HepG2 (cell line): ENCODE results near the gene SPG7. TPM values are rescaled to one million over a fixed set of nuclear protein-coding genes. Genes with fewer than 3 reads are reported as not detected.
"Not testable (repeated sequence)": the region's sequence is repeated elsewhere in the genome, so short reads cannot be mapped to it uniquely, and the experiment has no call there.

Experiments
- ATAC-seq: fragments of 200-7000 bp; cut with Tn5 transposase; 3 replicates; pipeline ENCODE4 v1.9.1; 2020; ENCODE audit warnings: mild to moderate bottlenecking, moderate library complexity
- BruUV-seq: library from RNA; stranded (reverse); fragments of 400-500 nt; replicated peaks from 2 replicates; lab custom pipeline; 2021; lab: Mats Ljungman, UMichigan
- CTCF ChIA-PET: fragments of 300-600 bp; formaldehyde crosslinking; extraction: SDS; loops from one replicate; lab custom pipeline; 2021; ENCODE audit warnings: low total read pairs, inconsistent platforms, low intra/inter-chr PET ratio; lab: Yijun Ruan, JAX
- POLR2A ChIA-PET: fragments of 350-600 bp; sonication (Branson Sonifier 250); formaldehyde crosslinking; loops from one replicate; lab custom pipeline; 2020; ENCODE audit warnings: antibody characterized with exemption, inconsistent platforms; lab: Yijun Ruan, JAX
- DNase-seq: peaks from one replicate; pipeline ENCODE4 v3.0.0-alpha.2; 2015; ENCODE audit warnings: low spot score
- FAIRE-seq: peaks from 3 replicates; lab custom pipeline; 2011; peaks lifted over from hg19 to GRCh38; lab: Jason Lieb, UNC
- H2AFZ ChIP-seq: one replicate; pipeline ENCODE4 v1.6.1; 2011; ENCODE audit warnings: low read length, inconsistent platforms
- H3K27ac ChIP-seq: fragments of 300-600 bp; 3 replicates; pipeline ENCODE4 v1.8.0; 2011; ENCODE audit warnings: mixed run types, mild to moderate bottlenecking, mixed read lengths, low read length, inconsistent platforms; ENCODE audit not compliant: insufficient read depth; ENCODE audit errors: extremely low read length
- H3K27me3 ChIP-seq, 2 experiments: fragments of 200-600 bp in 1 of 2; 2 replicates in 1 of 2; 3 replicates in 1 of 2; pipeline versions ENCODE4 v1.6.0 to v1.8.0; 2011; ENCODE audit warnings: low read length in 2 of 2, mild to moderate bottlenecking in 2 of 2, moderate library complexity in 2 of 2, inconsistent platforms in 1 of 2; ENCODE audit not compliant: insufficient read depth in 2 of 2, control insufficient read depth in 1 of 2
- H3K36me3 ChIP-seq, 2 experiments: fragments of 200-600 bp in 1 of 2; replicated peaks in 1 of 2; 2 replicates in 1 of 2; 3 replicates in 1 of 2; pipeline versions ENCODE4 v1.5.1 to v1.8.0; 2011; ENCODE audit warnings: low read length in 2 of 2, inconsistent platforms in 1 of 2; ENCODE audit not compliant: insufficient read depth in 2 of 2, control insufficient read depth in 1 of 2
- H3K4me1 ChIP-seq: 2 replicates; pipeline ENCODE4 v1.5.1; 2012; ENCODE audit warnings: low read length, inconsistent platforms; ENCODE audit not compliant: insufficient read depth
- H3K4me2 ChIP-seq: 2 replicates; pipeline ENCODE4 v1.6.0; 2011; ENCODE audit warnings: low read depth, low read length, inconsistent platforms
- H3K4me3 ChIP-seq, 3 experiments: fragments of 200-600 bp in 1 of 3; sonication (generic), shearing (Covaris generic) in 1 of 3; replicated peaks in 1 of 3; 2 replicates each; pipeline ENCODE4 v1.5.1; 2011 to 2016; ENCODE audit warnings: low read length in 3 of 3, inconsistent platforms in 2 of 3, low read depth in 2 of 3, mild to moderate bottlenecking in 2 of 3, control low read depth in 1 of 3, mixed read lengths in 1 of 3; ENCODE audit not compliant: insufficient read depth in 1 of 3
- H3K79me2 ChIP-seq: one replicate; pipeline ENCODE4 v1.6.1; 2011; ENCODE audit warnings: low read length, inconsistent platforms; ENCODE audit not compliant: insufficient read depth
- H3K9ac ChIP-seq: 2 replicates; pipeline ENCODE4 v1.6.0; 2011; ENCODE audit warnings: mild to moderate bottlenecking, low read depth, low read length, inconsistent platforms; ENCODE audit not compliant: insufficient read depth
- H3K9me3 ChIP-seq: 2 replicates; pipeline ENCODE4 v1.5.1; 2012; ENCODE audit warnings: mild to moderate bottlenecking, low read length
- H4K20me1 ChIP-seq: 2 replicates; pipeline ENCODE4 v1.6.0; 2011; ENCODE audit warnings: inconsistent platforms, mild to moderate bottlenecking, low read length, moderate library complexity; ENCODE audit not compliant: insufficient read depth
- BRD4 ChIP-seq: sonication (generic); formaldehyde crosslinking; IDR thresholded peaks from 2 replicates; pipeline ENCODE4 v1.4.0; 2020; ENCODE audit warnings: missing genetic modification reagents
- CEBPG ChIP-seq: IDR thresholded peaks from 2 replicates; pipeline ENCODE4 v1.6.1; 2016
- HCFC1 ChIP-seq: fragments of 150-350 bp; IDR thresholded peaks from 2 replicates; pipeline ENCODE4 v1.6.1; 2014; ENCODE audit warnings: low read depth, low read length
- HNRNPK ChIP-seq: fragments of 200-400 bp; formaldehyde crosslinking; IDR thresholded peaks from 2 replicates; pipeline ENCODE4 v1.6.1; 2018; ENCODE audit warnings: low read length, low read depth, moderate library complexity, mild to moderate bottlenecking; ENCODE audit not compliant: poor library complexity, severe bottlenecking
- KLF16 ChIP-seq, 2 experiments: sonication (generic) in 1 of 2; formaldehyde crosslinking in 1 of 2; IDR thresholded peaks; 2 replicates each; pipeline versions ENCODE4 v1.6.1 to v1.8.0; 2016 to 2023; ENCODE audit warnings: missing genetic modification reagents in 2 of 2, missing compliant biosample characterization in 1 of 2
- ZFP36 ChIP-seq: fragments of 150-350 bp; IDR thresholded peaks from 2 replicates; pipeline ENCODE4 v1.6.1; 2018; ENCODE audit warnings: borderline replicate concordance, low read length, low read depth; ENCODE audit not compliant: partially characterized antibody
- ZKSCAN5 ChIP-seq: sonication (generic); formaldehyde crosslinking; IDR thresholded peaks from 2 replicates; pipeline ENCODE4 v1.5.1; 2020; ENCODE audit warnings: mild to moderate bottlenecking, missing genetic modification reagents
- ZNF274 ChIP-seq: sonication (generic); formaldehyde crosslinking; IDR thresholded peaks from 2 replicates; pipeline ENCODE4 v1.5.1; 2020; ENCODE audit warnings: mild to moderate bottlenecking, missing genetic modification reagents
- ZNF44 ChIP-seq: sonication (generic); formaldehyde crosslinking; IDR thresholded peaks from 2 replicates; pipeline ENCODE4 v1.5.1; 2020; ENCODE audit warnings: mild to moderate bottlenecking, missing genetic modification reagents
- ZNF598 ChIP-seq: sonication (generic); formaldehyde crosslinking; IDR thresholded peaks from 2 replicates; pipeline ENCODE4 v1.5.1; 2020; ENCODE audit warnings: mild to moderate bottlenecking, missing genetic modification reagents, borderline replicate concordance
- ZNF773 ChIP-seq: sonication (generic); formaldehyde crosslinking; IDR thresholded peaks from 2 replicates; pipeline ENCODE4 v1.4.0; 2020; ENCODE audit warnings: missing genetic modification reagents, borderline replicate concordance
- ZNF816 ChIP-seq: sonication (generic); formaldehyde crosslinking; IDR thresholded peaks from 2 replicates; pipeline ENCODE4 v1.8.0; 2022; ENCODE audit warnings: missing genetic modification reagents, mild to moderate bottlenecking, borderline replicate concordance
- WGBS: methylation state at CpG from one replicate; pipeline ENCODE4 v1.1.6; 2017; ENCODE audit warnings: low lambda C conversion rate; 5-methylcytosine and 5-hydroxymethylcytosine counted together
- in situ Hi-C: cut with HindIII; loops from 2 replicates; pipeline ENCODE4 v1.10.0; 2017; ENCODE audit warnings: low pct_unique_long_range_greater_than_20kb; ENCODE audit not compliant: extremely low pct_ligation_motif_present
- intact Hi-C: fragments of 100-400 bp; cut with micrococcal nuclease; formaldehyde crosslinking; loops from one replicate; pipeline ENCODE4 v1.10.0; 2022; ENCODE audit not compliant: unreplicated experiment
- polyA plus RNA-seq, 8 experiments: library from polyadenylated mRNA; depleted of rRNA in 3 of 8; stranded (reverse) in 7 of 8; unstranded in 1 of 8; fragments of >200 nt; fragmentation: Illumina TruSeq in 4 of 8; extraction: Trizol in 4 of 8; gene quantifications; 2 replicates each; pipeline versions ENCODE4 v1.2.1 to v1.2.3, GENCODE V29; 2011 to 2016; ENCODE audit warnings: low read depth in 4 of 8, missing spikeins in 1 of 8, mixed read lengths in 1 of 8; ENCODE audit not compliant: insufficient read depth in 1 of 8
- total RNA-seq, 5 experiments: library from RNA; depleted of rRNA; stranded (reverse); fragments of >200 nt; fragmentation: Illumina TruSeq; extraction: Trizol; gene quantifications; 2 replicates each; pipeline ENCODE4 v1.2.3, GENCODE V29; 2016; ENCODE audit warnings: low read depth in 1 of 5
- TF ChIP-seq, protein P1 (sequence below): sonication (generic); formaldehyde crosslinking; IDR thresholded peaks from 2 replicates; pipeline ENCODE4 v1.4.0; 2020; ENCODE audit warnings: missing genetic modification reagents
- TF ChIP-seq, protein P2 (sequence below): sonication (generic); formaldehyde crosslinking; IDR thresholded peaks from 2 replicates; pipeline ENCODE4 v1.5.1; 2020; ENCODE audit warnings: mild to moderate bottlenecking, missing genetic modification reagents, moderate library complexity

The SPG7 gene
- total and polyA plus RNA-seq, 2 of the 13 experiments (the other 11 are each of a cell fraction or from before 2014, with no cell fraction given): 66.0 to 136 TPM

DNA sequence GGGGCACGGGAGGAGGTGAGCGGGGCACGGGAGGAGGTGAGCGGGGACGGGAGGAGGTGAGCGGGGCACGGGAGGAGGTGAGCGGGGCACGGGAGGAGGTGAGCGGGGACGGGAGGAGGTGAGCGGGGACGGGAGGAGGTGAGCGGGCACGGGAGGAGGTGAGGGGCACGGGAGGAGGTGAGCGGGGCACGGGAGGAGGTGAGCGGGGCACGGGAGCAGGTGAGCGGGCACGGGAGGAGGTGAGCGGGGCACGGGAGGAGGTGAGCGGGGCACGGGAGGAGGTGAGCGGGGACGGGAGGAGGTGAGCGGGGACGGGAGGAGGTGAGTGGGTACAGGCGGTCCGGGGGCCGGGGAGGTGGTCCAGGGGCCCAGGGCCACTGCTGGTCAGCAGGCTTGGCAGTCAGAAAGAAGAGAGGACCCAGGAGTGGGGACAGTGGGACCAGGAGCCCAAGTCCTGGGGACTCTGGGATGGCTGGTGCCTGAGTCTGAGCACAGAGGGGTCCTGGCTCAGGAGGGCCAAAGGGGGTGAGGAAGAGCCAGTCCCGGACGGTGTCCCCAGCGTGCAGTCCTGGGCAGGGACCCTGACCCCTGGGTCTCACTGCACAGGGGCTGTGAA is 62.9 kb downstream of the SPG7 start:
- H3K4me1 ChIP-seq: peaks cover 39% of the 10 kb centered on the region
- ATAC-seq, H3K4me2 ChIP-seq, H3K36me3 ChIP-seq, H3K9ac ChIP-seq, CTCF ChIA-PET, in situ Hi-C loops, H3K4me3 ChIP-seq, H2AFZ ChIP-seq, intact Hi-C loops, H3K9me3 ChIP-seq, FAIRE-seq, BruUV-seq, H3K27ac ChIP-seq, H3K79me2 ChIP-seq, H4K20me1 ChIP-seq, DNase-seq: not testable (repeated sequence)
- peaks cover 4 to 21% of the 10 kb centered on the region in 2 experiments; a peak in 3 of 5 replicates for H3K27me3 ChIP-seq
- WGBS: 89% methylated on average over 33 of the region's 36 CpGs
- TF ChIP-seq ZKSCAN5 (peak; percentile 84), HNRNPK (peak; percentile 80)
- POLR2A ChIA-PET: interaction anchor here (1.5 kb wide), 1 partner anchor 63 kb away, joined by 4 read pairs; the partner anchor contains the start of gene SPG7

DNA sequence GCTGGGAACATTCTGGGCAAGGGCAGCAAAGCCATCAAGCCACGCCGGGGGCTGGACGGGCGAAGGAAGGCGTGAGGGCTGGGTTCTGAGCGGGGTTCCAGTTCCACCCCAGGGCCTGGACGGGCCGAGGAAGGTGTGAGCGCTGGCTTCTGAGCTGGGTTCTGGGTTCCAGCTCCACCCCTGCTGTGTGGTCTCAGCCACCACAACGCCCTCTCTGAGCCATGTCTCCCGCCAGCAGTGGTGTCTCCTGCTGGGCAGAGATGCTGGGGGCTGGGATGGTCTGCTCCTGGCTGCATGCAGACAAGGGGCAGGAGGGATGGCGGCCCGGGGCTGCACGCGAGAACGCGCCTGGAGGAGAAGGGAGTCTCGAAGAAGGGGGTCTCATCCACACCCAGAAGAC is 63.4 kb downstream of the SPG7 start:
- 95% methylated on average over 16 of the region's 18 CpGs for WGBS
- no peak for DNase-seq
- peak overlapping the region; percentile 42; the same call in 1 of the 2 replicates for H3K9ac ChIP-seq
- in situ Hi-C loops: no loop called here
- no peaks in the 10 kb centered on the region for H3K36me3 ChIP-seq
- peak overlapping the region; percentile 66 for H3K27ac ChIP-seq
- intact Hi-C loops: no loop called here
- H3K27me3 ChIP-seq: peaks cover 4 to 21% of the 10 kb centered on the region in 2 experiments; a peak in 3 of 5 replicates
- H3K9me3 ChIP-seq: no peaks in the 10 kb centered on the region
- ChIA-PET POLR2A (interaction anchor here (1.3 to 1.7 kb wide), 4 partner anchors 8 to 64 kb away, joined by 4 to 16 read pairs (median 9); partner anchors contain the start of gene SPG7), CTCF (no interaction called here)
- no TSS peak for BruUV-seq
- H3K79me2 ChIP-seq: no peaks in the 10 kb centered on the region
- no peak for ATAC-seq
- H2AFZ ChIP-seq: no peak overlapping the region
- peaks cover under 1% of the 10 kb centered on the region; the same call in 1 of the 2 replicates for H4K20me1 ChIP-seq
- H3K4me1 ChIP-seq: peaks cover 39% of the 10 kb centered on the region
- no peak overlapping the region for H3K4me2 ChIP-seq
- H3K4me3 ChIP-seq: peak overlapping the region in 1 of 3 experiments; percentile 56; a peak in 1 of 6 replicates
- no peak for FAIRE-seq
- TF ChIP-seq, protein P1, sequence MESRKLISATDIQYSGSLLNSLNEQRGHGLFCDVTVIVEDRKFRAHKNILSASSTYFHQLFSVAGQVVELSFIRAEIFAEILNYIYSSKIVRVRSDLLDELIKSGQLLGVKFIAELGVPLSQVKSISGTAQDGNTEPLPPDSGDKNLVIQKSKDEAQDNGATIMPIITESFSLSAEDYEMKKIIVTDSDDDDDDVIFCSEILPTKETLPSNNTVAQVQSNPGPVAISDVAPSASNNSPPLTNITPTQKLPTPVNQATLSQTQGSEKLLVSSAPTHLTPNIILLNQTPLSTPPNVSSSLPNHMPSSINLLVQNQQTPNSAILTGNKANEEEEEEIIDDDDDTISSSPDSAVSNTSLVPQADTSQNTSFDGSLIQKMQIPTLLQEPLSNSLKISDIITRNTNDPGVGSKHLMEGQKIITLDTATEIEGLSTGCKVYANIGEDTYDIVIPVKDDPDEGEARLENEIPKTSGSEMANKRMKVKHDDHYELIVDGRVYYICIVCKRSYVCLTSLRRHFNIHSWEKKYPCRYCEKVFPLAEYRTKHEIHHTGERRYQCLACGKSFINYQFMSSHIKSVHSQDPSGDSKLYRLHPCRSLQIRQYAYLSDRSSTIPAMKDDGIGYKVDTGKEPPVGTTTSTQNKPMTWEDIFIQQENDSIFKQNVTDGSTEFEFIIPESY: peak; percentile 58; the same call in 1 of the 2 replicates
- TF ChIP-seq CEBPG (CRISPR knock-in tag): no peak
- peak; percentile 54 for TF ChIP-seq ZFP36
- TF ChIP-seq HCFC1: 0 out of 2 replicates have a peak, but pooled peaks have one; percentile 3
- no peak; a peak in 1 of 4 replicates for TF ChIP-seq KLF16 (CRISPR knock-in tag; IDR thresholded peaks at IDR 0.05)
- TF ChIP-seq ZNF274 (CRISPR knock-in tag): 0 out of 2 replicates have a peak, but pooled peaks have one; percentile 16
- 0 out of 2 replicates have a peak, but pooled peaks have one; percentile 51 for TF ChIP-seq ZNF44
- no peak for TF ChIP-seq ZNF816 (CRISPR knock-in tag)
- TF ChIP-seq, protein P2, sequence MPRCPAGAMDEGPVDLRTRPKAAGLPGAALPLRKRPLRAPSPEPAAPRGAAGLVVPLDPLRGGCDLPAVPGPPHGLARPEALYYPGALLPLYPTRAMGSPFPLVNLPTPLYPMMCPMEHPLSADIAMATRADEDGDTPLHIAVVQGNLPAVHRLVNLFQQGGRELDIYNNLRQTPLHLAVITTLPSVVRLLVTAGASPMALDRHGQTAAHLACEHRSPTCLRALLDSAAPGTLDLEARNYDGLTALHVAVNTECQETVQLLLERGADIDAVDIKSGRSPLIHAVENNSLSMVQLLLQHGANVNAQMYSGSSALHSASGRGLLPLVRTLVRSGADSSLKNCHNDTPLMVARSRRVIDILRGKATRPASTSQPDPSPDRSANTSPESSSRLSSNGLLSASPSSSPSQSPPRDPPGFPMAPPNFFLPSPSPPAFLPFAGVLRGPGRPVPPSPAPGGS (CRISPR knock-in tag): 0 out of 2 replicates have a peak, but pooled peaks have one; percentile 19
- TF ChIP-seq ZNF773: 0 out of 2 replicates have a peak, but pooled peaks have one; percentile 19
- TF ChIP-seq BRD4 (CRISPR knock-in tag): no peak
- peak; percentile 17; the same call in 1 of the 2 replicates for TF ChIP-seq ZNF598 (CRISPR knock-in tag)
